GM19452 (cell line): ENCODE data around the gene RTN4.

ENCODE experiments used
- ATAC-seq: cut with Tn5 transposase; IDR thresholded peaks from one replicate; pipeline ENCODE4 v1.9.1; 2021; ENCODE audit not compliant: unreplicated experiment

Gene RTN4

GRCh38 chr2:54928719-54929118 is 121.5 kb downstream of the RTN4 start:
- no peak for ATAC-seq

- no peak for ATAC-seq
These were observed 122.3 kb downstream of the RTN4 start for GRCh38 chr2:54927751-54928615.

GRCh38 chr2:54927085-54927750 is 123.0 kb downstream of the RTN4 start:
- no peak for ATAC-seq

GRCh38 chr2:54925022-54925421 is 125.2 kb downstream of the RTN4 start:
- no peak for ATAC-seq

- ATAC-seq: no peak
These were observed 126.1 kb downstream of the RTN4 start for GRCh38 chr2:54924121-54924520.
